ENCODE data around the gene GSX2.

GRCh38 chr4:54050214-54050904 is 49.6 kb upstream of the GSX2 start:
- no peak for TF ChIP-seq POLR2A (IDR thresholded peaks at IDR 0.05; ENCODE audit: low read depth, low read length)
- TF ChIP-seq POLR2AphosphoS5 (IDR thresholded peaks at IDR 0.05; ENCODE audit: low read depth, low read length): no peak
- no peak for TF ChIP-seq TAF1 (IDR thresholded peaks at IDR 0.05; ENCODE audit: low read depth, low read length)
